NCI-H774 (cell line): ENCODE results near the gene ZNF613.
"Not testable (repeated sequence)": the region's sequence is repeated elsewhere in the genome, so short reads cannot be mapped to it uniquely, and the experiment has no call there.

Experiments
- DNase-seq: peaks from one replicate; lab custom pipeline; 2025; lab: John Stamatoyannopoulos, UW

ZNF613 gene

GRCh38 chr19:51944798-51945552 is 17.7 kb downstream of the ZNF613 start:
- DNase-seq, result no peak

- no peak for DNase-seq
These were observed 19.3 kb downstream of the ZNF613 start for GRCh38 chr19:51946602-51947001.

DNA sequence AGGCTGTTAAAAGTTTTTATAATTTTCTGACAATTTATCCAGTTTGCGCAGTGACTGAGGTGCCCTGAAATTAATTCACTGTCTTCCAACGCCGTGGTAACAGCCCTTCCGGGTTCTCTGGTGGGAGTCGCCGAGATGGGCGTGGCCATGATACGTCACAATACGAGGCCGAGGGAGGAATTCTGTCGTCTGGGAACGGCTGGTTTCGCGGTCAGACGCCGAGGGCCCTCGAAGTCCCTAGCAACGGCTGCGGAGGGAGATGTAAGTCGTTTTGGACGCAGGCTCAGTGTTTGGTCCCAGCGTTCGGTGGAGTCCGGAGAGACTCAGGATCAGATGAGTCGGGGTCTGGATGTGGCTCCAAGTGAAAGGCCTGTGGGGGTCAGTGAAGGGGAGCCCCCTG is 21.7 kb downstream of the ZNF613 start:
- no peak for DNase-seq

DNA sequence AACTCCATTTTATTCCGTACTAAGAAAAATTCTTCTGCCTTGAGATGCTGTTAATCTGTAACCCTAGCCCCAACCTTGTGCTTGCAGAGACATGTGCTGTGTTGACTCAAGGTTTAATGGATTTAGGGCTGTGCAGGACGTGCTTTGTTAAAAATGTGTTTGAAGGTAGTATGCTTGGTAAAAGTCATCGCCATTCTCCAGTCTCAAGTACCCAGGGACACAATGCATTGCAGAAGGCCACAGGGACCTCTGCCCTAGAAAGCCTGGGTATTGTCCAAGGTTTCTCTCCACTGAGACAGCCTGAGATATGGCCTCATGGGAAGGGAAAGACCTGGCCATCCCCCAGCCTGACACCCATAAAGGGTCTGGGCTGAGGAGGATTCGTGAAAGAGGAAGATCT is 30.6 kb downstream of the ZNF613 start:
- DNase-seq, result not testable (repeated sequence)

DNA sequence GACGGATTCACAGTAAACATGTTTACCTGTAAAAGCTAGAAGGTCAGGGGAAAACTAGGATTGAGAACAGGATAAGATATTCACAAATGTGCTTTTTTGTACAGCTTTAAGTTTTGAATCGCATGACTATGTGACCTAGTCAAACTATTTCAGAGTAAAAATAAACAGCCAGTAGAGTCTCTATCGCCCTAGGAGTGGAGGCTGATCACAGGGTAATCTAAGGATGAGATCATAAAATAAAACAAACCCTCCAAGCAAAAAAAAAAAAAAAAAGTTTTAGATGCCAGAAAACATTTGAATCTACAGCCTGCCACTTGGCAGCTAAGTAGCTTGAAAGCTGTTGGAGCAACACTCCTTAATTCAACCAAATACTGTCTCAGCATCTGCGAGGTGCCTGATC is 32.5 kb downstream of the ZNF613 start:
- DNase-seq, result no peak

DNA sequence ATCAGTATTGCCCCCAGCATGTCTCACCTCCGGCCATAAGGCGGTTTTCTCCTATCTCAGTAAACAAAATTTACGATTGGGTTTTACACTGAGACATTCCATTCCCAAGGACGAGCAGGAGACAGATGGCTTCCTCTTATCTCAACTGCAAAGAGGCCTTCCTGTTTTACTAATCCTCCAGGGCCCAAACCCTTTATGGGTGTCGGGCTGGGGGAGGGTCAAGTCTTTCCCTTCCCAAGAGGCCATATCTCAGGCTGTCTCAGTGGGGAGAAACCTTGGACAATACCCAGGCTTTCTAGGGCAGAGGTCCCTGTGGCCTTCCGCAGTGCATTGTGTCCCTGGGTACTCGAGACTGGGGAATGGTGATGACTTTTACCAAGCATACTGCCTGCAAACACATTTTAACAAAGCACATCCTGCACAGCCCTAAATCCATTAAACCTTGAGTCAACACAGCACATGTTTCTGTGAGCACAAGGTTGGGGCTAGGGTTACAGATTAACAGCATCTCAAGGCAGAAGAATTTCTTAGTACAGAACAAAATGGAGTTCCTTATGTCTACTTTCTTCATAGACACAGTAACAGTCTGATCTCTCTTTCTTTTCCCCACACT is 33.5 kb downstream of the ZNF613 start:
- not testable (repeated sequence) for DNase-seq

- DNase-seq, result no peak
These were observed 38.3 kb downstream of the ZNF613 start for GRCh38 chr19:51965583-51965982.

- no peak for DNase-seq
These were observed 43.4 kb downstream of the ZNF613 start for GRCh38 chr19:51970718-51971117.

DNA sequence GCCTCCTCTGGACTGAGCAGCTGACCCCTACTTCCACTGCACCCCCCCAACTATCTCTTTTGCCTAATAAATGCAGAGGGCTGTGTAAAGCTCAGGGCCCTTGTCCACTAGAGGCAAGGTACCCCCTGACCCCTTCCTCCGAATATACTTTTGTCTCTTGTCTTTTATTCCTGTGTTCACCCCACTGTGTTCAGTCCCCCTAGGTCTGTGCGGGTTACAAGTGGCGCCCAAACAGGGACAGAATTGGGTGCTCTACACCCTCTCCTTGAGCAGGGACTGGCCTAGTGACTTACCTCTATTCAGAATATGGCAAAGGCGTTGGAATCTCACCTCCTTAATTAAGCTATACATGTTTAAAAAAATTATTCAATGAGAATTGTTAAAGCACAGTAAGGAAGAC is 44.4 kb downstream of the ZNF613 start:
- no peak for DNase-seq

DNA sequence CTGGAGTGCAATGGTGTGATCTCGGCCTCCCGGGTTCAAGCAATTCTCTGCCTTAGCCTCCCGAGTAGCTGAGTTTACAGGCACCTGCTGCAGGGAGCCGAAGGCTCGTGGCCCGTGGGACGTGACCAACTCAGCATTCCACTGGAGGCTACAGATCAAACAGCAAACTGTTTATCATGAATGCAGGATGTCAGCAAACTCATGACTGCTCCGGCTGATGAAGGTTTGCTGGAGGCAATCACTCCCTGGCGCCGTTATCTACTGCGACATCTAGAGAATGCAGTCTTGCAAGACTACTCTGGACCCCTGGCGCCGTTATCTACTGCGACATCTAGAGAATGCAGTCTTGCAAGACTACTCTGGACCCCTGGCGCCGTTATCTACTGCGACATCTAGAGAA is 48.5 kb downstream of the ZNF613 start:
- not testable (repeated sequence) for DNase-seq

DNA sequence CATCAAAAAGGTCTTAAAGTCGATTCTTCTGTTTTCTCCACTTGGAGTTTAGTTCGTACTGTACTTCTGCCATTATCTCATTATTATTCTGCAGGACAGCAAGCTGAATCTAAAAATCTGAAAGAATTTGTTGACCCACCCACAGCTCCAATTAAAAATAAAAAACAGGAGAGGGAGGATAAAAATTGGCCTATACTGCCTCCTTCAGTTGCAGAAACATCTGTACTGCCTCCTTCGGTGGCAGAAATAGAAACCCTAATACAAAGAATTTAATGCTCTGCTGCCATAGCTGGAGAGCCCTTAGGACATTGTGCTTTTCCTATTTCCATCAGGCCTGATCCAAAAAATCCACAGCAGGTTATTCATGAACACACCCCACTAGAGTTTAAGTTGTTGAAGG is 49.6 kb downstream of the ZNF613 start:
- DNase-seq, result no peak

DNA sequence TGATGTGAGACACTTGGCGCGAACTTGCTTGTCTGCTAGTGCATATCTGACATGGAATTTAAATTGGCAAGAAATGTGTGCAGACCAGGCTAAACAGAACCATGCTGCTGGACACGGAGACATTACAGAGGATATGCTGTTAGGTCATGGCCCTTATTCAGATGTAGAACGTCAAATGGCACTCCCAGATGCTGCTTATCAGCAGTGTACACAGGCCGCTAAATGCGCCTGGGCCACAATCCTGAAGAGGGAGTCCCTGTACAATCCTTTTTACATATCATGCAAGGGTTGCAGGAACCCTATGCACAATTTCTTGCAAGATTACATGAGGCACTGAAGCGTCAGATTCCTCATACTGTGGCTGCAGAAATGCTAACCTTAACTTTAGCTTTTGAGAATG is 50.1 kb downstream of the ZNF613 start:
- DNase-seq, result no peak

DNA sequence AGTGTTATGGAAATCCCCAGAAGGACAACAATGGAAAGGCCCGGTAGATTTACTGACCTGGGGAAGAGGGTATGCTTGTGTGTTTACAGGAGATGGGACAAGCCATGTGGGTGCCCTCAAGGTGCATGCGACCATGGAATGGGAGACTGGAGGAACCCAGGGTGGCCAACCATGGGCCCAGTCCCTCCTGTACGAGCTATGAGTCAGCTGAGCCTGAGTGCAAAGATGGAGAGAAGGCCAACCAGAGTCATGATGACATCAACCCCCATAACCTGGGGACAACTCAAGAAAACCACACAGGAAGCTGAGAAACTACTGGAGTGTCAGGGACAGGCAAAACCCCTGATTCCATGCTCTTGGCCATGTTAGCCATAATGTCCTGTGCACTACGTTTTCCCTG is 51.6 kb downstream of the ZNF613 start:
- no peak for DNase-seq

GRCh38 chr19:51980116-51980736 is 53.0 kb downstream of the ZNF613 start:
- no peak for DNase-seq

DNA sequence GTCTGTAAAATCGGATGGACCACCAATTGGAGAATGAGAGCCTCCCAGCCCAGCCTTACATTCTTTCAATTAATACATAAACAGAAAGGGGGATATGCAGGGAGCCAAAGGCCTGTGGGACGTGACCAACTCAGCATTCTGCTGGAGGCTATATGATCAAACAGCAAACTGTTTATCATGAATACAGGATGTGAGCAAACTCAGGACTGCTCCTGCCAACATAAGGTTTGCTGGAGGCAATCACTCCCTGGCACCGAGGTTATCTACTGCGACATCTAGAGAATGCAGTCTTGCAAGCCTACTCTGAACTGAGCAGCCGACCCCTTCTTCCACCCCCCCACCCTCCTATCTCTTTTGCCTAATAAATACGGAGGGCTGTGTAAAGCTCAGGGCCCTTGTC is 53.7 kb downstream of the ZNF613 start:
- not testable (repeated sequence) for DNase-seq

GRCh38 chr19:51983361-51983760 is 56.1 kb downstream of the ZNF613 start:
- DNase-seq, result no peak

- DNase-seq, result peak; percentile 85
These were observed 59.3 kb downstream of the ZNF613 start, which contains the start of gene ZNF350 for GRCh38 chr19:51986309-51987291. TSS of gene ZNF350 (minus strand) at chr19:51986840. CDS start at chr19:51974360, 12,480 bp downstream.

DNA sequence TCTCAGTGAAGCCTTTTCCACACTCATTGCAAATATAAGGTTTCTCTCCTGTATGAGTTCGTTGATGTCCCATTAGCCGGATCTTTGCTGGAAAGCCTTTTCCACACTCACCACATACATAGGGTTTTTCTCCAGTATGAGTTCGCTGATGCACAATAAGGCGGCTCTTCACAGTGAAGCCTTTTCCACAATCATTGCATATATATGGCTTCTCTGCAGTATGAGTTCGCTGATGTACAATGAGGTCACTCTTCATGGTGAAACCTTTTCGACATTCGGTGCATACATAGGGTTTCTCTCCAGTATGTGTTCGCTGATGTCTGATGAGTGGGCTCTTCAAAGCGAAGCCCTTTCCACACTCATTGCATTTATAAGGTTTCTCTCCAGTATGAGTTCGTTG is 66.2 kb downstream of the ZNF613 start:
- no peak for DNase-seq

DNA sequence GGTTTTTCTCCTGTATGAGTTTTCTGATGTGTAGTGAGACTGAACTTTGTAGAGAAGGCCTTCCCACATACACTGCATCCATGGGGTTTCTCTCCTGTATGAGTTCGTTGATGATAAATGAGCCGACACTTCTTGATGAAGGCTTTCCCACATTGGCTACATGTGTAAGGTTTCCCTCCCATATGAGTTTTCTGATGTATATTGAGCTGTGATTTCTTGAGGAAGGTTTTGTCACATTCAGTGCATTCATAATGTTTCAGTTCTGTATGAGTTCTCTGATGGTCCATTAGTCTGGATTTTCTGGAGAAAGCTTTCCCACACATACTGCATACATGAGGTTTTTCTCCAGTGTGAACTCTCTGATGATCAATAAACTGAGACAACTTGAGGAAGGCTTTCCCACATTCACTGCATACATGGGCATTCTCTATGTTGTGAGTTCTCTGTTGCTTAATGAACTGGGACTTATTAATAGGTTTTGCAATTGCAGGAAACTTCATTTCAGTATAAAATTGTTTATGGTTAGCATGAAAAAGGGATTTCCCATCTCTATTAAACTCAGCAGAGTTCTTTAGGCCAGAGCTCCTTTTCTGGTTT is 66.9 kb downstream of the ZNF613 start:
- no peak for DNase-seq
